GM18508 (cell line): ENCODE data around the gene BAAT.
A peak's percentile ranks its signal among the peaks of the same experiment; 100 is the strongest.

Experiments used
- ATAC-seq: cut with Tn5 transposase; IDR thresholded peaks from one replicate; pipeline ENCODE4 v1.9.1; 2021; ENCODE audit warnings: moderate number of reproducible peaks; ENCODE audit not compliant: insufficient read depth, unreplicated experiment

The BAAT gene

GRCh38 chr9:101326035-101326434 is 58.8 kb downstream of the BAAT start:
- ATAC-seq: no peak

- ATAC-seq: no peak
Measured at GRCh38 chr9:101325053-101325452, 59.8 kb downstream of the BAAT start.

GRCh38 chr9:101324245-101324804 is 60.5 kb downstream of the BAAT start:
- no peak for ATAC-seq

GRCh38 chr9:101323129-101323528 is 61.7 kb downstream of the BAAT start:
- no peak for ATAC-seq

GRCh38 chr9:101317735-101318134 is 67.1 kb downstream of the BAAT start:
- no peak for ATAC-seq

GRCh38 chr9:101315112-101315450 is 69.7 kb downstream of the BAAT start:
- ATAC-seq: no peak

- no peak for ATAC-seq
Measured at GRCh38 chr9:101312661-101313060, 72.1 kb downstream of the BAAT start.

GRCh38 chr9:101311758-101312420 is 72.9 kb downstream of the BAAT start:
- ATAC-seq: peak; percentile 82

GRCh38 chr9:101311191-101311590 is 73.6 kb downstream of the BAAT start:
- no peak for ATAC-seq
